Subcutaneous adipose tissue (tissue), 4 donors: ENCODE results near the gene ZSCAN31. TPM values are rescaled to one million over a fixed set of nuclear protein-coding genes. Genes with fewer than 3 reads are reported as not detected.

Experiments
- total RNA-seq, 4 donors: library from RNA; depleted of rRNA; stranded (reverse); fragments of >200 nt; gene quantifications; one replicate each; pipeline ENCODE4 v1.1.0, GENCODE V29; 2016
- TF ChIP-seq, protein P1 (sequence below): fragments of 450-650 bp; IDR thresholded peaks from one replicate; pipeline ENCODE4 v1.5.1; 2016; ENCODE audit warnings: low read depth, mild to moderate bottlenecking, control low read depth, antibody characterized with exemption, moderate library complexity

The ZSCAN31 gene
- total RNA-seq, 4 donors from 2014 or later, result 4.1 to 9.8 (median 4.6) TPM

DNA sequence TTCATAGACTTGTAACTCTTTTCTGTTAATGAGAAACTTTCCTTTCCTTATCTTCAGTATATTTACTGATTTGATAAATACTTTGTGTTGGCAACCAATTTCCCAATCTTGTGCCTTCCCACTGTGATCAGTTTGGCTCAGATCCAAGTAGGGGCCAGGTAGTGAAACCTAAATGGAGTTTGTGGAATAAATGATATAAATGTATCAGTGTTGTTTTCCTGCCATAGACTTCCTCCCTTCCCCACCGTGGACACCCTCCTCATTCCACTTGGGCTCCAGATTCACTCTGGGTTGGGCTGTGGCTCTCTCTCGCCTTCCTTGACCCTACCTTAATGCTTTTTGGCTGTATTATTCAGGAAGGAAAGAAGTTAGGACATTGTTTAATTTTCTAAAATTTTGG is 15.1 kb upstream of the ZSCAN31 start:
- TF ChIP-seq, protein P1, sequence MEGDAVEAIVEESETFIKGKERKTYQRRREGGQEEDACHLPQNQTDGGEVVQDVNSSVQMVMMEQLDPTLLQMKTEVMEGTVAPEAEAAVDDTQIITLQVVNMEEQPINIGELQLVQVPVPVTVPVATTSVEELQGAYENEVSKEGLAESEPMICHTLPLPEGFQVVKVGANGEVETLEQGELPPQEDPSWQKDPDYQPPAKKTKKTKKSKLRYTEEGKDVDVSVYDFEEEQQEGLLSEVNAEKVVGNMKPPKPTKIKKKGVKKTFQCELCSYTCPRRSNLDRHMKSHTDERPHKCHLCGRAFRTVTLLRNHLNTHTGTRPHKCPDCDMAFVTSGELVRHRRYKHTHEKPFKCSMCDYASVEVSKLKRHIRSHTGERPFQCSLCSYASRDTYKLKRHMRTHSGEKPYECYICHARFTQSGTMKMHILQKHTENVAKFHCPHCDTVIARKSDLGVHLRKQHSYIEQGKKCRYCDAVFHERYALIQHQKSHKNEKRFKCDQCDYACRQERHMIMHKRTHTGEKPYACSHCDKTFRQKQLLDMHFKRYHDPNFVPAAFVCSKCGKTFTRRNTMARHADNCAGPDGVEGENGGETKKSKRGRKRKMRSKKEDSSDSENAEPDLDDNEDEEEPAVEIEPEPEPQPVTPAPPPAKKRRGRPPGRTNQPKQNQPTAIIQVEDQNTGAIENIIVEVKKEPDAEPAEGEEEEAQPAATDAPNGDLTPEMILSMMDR, result no peak

DNA sequence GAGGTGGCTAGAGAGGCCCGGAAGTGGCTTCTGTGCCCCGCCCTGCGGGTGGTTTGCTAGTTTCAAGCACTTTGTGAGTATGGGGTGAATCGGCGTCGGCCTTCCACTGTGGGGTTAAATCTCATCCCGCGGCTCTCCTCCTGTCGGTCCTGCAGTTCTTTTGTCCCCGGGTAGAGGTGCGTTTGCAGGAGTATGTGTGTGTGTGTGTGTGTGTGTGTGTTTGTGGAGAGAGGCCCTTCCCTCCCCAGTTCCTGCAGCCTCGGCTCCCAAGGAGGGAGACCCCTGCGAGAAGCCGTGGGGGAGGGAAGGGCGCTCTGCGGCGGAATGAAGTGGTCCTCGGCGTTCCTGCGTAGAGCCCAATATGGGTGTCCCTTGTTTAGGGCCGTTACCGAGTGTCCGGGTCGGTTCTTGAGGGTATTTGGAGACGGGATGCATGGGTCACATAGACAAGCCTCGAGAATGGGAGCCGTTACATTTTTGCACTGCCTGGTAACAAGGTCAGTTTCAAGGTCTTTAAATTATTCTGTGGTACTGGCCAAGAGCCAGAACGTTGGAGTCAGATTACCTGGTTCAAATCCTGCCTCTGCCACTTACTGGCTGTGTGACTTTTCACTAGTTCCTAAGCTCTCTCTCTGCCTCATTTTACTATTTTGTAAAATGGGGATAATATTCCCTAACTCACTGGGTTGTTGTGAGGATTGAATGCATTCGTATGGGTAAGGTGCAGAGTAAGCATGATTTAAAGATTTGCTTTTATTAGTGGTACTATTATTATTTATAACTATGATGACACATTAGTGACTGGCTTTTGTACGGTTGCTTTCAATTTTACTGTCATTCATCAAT is 14.2 kb upstream of the ZSCAN31 start, which contains the start of gene ZKSCAN3:
Gene ZKSCAN3, plus strand, starts transcription at position 56 of the 846 bp plus-strand sequence. CDS start 9,640 bp downstream, outside the sequence.
- TF ChIP-seq, protein P1, result no peak

DNA sequence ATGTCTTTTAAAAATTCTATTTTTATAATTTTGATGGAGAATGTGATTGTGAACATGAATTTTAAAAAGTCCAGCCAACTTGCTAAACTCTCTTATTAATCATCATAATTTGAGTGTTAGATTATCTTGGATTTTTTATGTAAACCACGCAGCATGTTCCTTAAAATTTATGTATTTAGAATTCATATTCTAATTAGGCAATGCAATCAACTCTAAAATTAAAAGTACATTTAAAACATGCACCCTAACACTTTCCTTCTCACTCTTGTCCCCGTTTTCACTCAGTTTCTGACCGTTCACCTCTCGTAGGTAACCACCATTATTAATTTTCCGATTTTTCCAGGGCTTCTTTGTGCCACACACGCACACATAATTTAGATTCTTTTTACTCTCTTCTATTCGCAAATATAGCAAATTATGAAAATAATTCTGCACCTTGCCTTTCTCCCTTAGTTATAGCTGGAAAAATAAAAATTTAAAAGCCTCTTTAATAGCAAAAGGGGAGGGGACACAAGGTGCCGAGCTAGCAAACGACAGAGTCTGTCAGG is 13.5 kb upstream of the ZSCAN31 start:
- TF ChIP-seq, protein P1, result no peak

DNA sequence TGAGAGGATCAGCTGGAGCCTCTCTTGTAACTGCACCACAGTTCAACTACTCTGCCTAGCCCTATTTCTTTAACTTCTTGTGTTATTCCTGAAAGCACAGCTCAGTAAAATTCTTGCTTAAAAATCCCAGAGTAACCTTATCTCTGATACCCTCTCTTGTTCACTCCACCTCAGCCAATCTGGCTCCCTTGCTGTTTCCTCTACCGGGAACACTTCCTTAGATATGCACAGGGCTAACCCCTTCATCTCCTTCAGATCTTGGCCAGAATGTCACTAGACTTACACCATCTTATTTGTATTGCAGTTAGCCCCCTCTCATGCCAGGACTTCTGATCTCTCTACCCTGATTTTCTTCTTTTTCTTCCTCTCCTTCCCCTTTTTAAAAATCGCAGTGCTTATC is 11.2 kb upstream of the ZSCAN31 start:
- TF ChIP-seq, protein P1, result no peak

DNA sequence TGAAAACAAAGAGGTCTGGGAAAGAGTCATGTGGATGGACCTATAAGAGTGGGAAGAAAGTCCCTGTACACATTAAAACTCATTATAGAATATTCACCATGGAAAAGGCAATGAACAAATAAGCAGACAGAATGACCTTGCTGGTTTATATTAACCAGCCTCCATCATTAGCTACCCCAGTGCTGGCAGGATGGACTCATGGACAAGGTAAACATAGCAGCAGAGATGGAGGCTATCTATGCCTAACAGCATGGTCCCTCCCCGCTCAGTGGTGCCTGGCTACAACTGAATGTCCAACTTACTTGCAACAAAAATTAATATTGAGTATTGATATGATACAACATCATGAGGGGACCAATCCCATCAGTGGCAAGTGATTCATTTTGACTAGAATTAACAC is 9.3 kb upstream of the ZSCAN31 start:
- TF ChIP-seq, protein P1, result no peak

DNA sequence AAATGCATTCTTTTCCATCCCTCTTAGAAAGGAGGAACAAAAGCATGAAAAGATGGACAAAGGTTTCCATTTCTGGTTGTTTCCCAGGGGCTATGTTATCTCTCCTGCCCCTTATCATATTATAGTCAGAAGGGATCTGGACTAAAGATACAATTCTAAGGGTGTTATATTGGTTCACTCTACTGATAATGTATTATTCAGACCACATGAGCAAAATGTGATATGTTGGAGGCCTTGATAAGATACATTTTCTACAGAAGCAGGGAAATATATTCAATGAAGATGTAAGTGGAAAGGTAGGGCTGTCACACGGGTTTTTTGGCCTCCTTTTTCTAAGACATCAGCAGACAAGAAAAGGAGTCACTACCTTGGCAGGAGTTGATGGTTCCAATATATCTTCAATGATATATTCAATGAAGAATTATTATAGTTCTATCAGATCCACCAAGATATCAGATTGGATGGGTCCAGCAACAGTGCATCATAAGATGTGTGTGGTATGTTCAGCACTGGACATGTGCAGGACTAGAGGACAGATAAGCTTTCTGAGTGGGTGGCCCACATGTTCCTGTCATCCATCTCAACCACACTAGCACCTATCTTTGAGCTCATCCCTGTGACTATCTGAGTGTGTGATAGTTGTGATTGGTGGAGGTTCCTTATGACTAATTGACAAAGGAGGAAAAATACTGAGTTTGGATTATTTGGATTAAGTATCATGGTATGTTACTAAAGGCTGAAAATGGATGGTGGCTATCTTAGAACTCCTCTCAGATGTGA is 8.1 kb upstream of the ZSCAN31 start:
- TF ChIP-seq, protein P1, result no peak
